Effector CD4-positive, alpha-beta T cell (primary cell): ENCODE results near the gene POTEF. TPM values are rescaled to one million over a fixed set of nuclear protein-coding genes. Genes with fewer than 3 reads are reported as not detected.
"Not testable (repeated sequence)": the region's sequence is repeated elsewhere in the genome, so short reads cannot be mapped to it uniquely, and the experiment has no call there.

Source experiments
- DNase-seq: peaks from one replicate; pipeline ENCODE4 v3.0.0-alpha.2; 2020
- total RNA-seq: gene quantifications from one replicate; lab custom pipeline; 2026; lab: John Stamatoyannopoulos, UW

POTEF gene
- not detected for total RNA-seq

DNA sequence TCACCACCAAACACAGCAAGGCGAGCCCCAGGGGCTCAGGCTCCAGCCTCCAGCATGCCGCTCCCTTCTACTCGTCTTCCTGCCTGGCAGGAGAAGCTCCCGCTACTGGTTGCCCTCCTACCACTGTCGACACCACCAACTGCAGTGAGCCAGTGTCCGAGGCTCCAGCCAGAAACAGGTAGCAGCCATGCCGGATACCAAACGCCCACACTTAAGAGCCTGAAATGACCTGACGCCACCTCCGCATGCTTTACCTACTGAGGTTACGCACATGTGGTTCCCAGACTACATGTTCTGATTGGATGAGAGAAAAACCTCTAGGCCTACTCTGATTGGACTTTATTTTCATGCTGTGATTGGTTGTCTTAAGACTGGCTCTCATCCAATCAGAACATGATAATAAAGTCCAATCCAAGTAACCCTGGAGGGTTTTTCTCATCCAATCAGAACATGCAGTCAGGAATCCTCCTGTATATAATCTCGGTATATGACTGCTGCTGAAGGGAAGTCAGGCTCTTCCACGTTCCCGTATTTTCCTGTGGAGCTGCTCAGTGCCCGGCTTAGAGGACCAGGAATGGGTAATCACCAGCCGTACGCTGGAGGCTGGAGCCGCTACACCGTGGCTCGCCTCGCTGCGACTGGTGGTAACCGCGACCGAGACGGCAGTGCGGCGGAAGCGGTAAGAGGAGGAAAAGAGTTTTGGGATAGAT, at the start of gene POTEF:
TSS of gene POTEF (minus strand) at position 103 of the 710 bp plus-strand sequence. CDS start 8,707 bp downstream, outside the sequence.
- DNase-seq = not testable (repeated sequence)

DNA sequence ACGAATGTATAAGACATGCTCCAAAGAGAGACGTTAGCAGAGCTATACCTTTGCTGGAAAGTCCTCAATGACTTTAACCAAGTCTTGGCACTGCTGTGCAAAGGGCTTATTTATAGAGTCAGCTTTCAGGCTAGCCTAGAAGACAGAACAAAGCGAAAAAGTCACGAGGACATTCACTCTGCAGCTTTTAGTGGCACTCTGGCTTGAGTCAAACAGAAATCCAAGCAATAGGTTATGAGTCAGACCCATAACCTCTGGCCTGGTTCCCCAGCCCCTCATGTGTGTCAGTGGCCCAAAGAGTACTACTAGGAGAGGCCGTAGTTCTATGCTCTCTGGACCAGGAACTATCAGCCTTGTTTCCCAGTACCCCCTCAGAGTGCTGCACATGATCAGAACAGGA, 45.8 kb upstream of the POTEF start:
- not testable (repeated sequence) for DNase-seq

DNA sequence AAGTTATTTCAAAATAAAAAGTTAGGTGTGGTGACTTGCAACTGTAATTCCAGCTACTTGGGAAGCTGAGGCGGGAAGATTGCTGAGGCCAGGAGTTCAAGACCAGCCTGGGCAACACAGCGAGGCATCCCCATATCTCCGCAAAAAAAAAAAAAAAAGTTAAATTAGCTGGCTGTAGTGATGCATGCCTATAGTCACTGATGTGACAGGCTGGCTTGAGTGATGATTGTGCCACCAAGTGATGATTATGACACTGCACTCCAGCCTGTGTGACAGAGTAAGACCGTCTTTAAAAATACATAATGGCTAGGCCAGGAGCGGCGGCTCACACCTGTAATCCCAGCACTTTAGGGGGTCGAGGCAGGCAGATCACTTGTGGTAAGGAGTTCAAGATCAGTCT, 40.9 kb upstream of the POTEF start:
- no peak for DNase-seq

DNA sequence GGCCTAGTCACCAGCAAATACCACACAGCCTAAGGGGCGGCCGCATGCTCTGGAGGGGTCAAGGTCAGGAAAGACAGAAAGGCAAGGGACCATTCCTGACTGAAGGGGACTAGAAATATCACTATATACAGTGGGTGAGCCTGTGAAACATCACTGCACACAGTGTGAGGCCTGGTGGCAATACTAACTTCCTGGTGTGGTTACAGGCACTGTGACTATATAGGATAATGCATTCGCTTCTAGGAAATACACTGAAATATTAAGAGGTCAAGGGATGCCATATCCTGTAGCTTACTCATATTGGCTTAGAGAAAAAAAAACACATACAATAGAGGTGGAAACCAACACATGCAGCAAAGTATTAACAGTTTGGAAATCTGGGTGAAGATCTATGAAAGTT, 40.1 kb upstream of the POTEF start:
- DNase-seq = not testable (repeated sequence)

DNA sequence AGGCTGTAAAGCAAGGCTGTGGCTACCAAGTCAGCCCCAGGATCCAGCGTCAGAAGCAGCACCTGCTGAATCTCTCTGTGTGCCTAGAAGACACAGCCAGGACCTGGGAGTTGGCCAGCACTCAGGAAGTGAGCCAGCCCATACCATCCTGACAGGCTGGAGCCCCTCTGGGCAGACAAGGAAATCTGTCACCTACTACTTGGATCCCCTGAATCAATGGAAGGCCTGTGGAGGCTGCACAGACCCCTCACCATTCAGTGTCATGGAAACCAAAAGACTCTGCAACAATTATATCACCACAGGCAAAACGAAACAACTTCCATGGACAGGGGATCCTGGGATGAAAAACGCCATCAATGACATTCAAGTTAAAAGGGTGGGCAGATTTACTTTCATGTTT, 37.6 kb upstream of the POTEF start:
- not testable (repeated sequence) for DNase-seq

DNA sequence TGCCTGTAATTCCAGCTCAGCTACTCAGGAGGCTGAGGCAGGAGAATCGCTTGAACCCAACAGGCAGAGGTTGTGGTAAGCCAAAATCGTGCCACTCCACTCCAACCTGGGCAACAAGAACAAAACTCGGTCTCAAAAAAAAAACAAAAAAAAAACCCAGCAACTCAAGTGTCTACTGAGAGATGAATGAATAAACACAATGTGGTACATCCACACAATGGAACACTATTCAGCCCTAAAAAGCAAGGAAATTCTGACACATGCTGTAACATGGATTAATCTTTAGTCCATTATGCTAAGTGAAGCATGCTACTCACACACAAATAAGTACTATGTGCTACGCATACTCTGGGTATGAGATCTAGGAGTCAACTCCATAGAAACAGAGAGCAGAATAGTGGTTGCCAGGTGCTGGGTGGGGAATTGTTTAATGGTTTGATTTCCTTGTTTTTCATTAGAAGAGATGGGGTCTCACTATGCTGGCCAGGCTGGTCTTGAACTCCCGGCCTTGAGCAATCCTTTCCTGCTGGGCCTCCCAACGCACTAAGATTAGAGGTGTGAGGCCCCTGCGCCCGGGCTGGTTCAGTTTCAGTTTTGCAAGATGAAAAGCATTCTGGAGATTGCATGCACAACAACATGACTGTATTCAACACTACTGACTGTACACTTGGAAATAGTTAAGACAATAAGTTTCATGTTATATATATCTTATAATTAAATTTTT, 36.4 kb upstream of the POTEF start:
- DNase-seq = no peak

DNA sequence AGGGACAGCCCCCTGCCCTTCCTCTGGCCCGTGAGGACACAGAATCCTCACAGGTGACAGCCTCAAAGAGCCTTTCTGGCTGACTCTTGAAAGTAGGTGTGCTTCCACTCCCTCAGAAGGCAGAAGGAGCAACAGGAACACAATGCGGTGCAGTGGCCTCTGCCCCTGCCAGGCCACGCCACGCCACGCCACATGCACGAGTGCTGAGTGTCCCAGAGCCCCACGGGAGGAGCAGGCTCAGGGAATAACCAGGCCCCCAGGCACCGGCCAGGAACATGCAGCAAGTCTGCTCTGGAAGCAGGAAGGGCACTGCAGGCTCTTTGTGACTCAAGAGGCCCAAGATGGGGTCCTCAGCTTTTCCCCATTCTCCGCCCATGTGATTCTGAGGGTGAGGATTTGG, 33.9 kb upstream of the POTEF start:
- no peak for DNase-seq

DNA sequence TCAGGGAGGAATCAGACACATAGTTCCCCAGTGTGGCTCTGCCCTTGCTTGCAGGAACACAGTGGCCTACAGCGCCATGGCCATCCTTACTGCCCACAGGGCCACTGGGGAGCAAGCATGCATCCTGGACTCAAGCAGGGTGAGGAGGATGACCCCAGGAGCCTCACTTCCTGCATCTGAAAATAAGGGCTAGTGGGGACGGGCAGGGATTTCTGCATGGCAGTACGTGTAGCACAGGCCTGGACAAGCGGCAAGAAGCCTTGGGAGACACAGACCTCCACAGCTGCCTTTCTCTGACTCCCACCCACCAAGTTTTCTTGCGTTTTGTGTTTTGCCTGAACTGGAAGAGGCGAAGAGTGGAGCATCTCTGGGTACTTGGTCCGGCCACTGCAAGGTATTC, 33.5 kb upstream of the POTEF start:
- not testable (repeated sequence) for DNase-seq

DNA sequence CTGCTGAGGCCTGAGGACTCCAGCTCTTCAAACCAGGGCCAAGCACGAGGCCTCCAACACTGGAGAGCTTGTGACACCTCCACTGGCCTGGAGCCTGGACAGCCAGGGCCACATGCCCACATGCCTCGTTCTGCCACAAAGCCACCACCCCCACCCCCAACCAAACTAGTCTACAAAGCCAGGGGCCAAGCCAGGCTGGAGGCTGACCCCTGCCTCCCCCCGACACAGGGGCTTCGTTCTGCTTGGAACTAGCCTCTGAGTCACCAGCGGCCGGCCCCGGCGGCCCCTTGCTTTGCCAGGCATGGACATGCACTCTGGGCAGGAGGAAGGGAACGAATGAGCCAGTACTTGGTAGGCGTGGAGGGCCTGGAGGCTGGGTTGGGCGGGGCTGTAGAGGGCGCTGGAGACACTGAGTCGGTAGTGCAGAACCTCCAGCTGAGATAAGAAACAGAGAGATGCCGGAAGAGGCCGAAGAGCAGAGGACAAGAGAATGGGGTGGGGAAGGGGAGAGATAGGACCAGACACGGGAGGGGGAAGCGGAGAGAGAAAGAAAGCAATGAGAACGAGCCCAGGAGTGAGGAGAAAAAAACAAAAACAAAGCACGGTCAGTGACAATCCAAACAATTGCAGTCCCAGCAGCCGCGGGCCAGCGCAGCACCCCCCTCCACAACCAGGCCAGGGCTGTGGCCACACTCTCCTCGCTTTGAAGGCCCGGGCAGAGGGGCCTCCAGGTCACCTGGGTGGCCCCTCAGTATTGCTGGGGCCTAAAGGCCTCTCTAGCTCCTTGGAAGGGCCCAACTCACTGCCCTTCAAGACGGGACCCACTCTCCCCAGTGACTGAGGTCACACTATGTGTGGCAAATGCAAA, 32.0 kb upstream of the POTEF start:
- DNase-seq = not testable (repeated sequence)

DNA sequence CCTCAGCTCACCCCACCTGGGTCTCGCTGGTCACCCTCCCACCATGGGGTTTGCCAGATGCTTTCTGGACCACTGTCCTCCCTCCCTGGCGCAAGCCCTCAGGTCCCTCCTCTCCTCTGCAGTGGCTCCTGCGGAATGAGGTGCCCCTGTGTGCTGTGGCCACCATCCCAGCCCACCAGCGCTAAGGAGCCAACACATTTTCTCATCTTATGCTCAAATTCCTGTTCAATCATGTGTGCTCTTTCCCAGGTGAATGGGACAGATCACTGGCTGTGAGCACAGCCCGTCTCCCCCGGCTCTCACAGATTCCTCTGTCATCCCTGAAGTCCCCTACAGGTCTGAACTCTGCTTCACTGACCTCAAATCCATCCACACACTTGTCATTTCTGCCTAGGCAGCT, 31.1 kb upstream of the POTEF start:
- DNase-seq = no peak

DNA sequence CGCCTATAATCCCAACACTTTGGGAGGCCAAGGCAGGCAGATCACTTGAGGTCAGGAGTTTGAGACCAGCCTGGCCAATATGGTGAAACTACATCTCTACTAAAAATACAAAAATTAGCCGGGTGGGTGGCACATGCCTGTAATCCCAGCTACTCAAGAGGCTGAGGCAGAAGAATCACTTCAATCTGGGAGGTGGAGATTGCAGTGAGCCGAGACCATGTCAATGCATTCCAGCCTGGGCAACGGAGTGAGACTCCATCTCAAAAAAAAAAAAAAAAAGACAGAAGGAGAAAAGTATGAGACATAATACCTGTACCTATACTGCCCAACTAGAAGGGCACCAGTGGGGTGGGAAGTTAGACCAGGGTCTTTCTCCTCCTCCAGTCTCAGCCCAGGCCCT, 30.4 kb upstream of the POTEF start:
- DNase-seq = not testable (repeated sequence)

DNA sequence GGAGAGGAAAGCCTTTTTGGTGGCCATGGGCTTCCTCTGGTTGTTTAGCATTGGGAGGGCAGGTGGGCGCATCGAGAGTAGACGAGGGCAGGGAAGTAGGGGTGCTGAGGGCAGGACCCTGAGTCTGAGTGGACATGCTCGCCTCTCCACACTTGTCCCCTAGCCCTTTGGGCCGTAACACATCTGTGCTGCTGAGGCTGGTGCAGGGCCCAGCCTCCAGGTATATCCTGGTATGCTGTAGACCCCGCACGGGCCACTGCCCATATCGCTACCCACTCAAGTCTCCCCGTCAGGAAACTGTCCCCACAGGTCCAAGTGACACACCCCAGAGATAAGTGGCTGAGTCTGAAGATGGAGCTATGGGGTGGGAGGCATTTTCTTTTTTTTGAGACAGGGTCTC, 29.6 kb upstream of the POTEF start:
- no peak for DNase-seq

DNA sequence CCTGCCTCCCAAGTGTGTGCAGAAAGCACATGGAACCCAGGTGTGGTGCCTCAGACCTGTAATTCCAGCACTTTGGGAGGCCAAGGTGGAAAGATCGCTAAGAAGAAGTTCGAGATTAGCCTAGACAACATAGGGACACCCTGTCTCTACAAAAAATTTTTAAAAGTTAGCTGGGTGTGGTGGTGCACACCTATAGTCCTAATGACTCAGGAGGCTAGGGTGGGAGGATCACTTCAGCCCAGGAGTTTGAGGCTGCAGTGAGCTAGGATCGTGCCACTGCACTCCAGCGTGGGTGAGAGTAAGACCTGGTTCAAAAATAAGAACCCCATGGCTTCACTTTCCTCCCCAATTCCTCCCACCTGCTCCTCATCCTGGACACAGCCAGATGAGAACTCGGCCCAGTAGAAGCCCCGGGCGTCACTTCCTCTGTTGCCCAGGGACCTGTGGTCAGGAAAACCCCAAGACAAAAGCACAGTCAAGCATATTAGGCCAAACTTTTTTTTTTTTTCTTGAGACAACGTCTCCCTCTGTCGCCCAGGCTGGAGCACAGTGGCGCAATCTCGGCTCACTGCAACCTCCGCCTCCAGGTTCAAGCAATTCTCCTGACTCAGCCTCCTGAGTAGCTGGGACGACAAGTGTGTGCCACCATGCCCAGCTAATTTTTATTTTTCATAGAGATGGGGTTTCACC, 28.9 kb upstream of the POTEF start:
- DNase-seq = not testable (repeated sequence)

DNA sequence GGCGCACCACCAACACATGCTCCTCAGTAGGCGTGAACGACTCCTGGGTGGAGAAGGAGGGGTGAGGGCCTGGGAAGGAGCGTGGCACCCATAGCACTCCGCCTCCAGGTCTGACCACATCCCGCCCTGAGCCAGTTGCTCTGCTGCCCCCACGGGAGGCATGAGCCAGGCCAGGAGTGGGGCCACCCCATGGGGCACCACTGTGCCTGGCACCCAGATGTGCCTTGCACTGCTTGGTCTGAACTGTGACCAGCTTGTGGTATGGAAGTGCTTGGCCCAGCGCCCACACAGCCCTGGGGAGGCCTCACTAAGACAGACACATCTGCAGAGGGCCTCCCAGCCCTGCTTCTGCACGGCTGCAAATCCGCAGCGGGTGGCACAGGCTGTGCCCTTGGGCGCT, 28.3 kb upstream of the POTEF start:
- not testable (repeated sequence) for DNase-seq

DNA sequence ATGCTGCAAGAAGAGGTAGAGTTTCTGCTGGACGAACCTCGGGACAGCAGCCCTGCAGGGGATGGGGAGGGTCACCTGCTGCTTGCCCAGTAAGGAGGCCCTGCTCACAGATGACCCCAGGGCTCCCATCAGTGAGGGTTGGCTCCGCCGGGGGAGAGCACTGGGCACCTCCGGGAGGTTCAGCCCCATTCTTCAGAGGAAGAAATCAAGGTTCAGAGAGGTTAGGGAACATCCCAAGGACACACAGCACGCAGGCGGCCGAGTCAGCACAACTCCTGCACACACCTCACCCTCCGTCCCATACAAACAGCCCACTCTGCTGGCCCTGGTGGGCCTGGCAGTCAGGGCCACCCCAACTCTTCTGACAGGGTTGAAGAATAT, 27.6 kb upstream of the POTEF start:
- DNase-seq = no peak

DNA sequence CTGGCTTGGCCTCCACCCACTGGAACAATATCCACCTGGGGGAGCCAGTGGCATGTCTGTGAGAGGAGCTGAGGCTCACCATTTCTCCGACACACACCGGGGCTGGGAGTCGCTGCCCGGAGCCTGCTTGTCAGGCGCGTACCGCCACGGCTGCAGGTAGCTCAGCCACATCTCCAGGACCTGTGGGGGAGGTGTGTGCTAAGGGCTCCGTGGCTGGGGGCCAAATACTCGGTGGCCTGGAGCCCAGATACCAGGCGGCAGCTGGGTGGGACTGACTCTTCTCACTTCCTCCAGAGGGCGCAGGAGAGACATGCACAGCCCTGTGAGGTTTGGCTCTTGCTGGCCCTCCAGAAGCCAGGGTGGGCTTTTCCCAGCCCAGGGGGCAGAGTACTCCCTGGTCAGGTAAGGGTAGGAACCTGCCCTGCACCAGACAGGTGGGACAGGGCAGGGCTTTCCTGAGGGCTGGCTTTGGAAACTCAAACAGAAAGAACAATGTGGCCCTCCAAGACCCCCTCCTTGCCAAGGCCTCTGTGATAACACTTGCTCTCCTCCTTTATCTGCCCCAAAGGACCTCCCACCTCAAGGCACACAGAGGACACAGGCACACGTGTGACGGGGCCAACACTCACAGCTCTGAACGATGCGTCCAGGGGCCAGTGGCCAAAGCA, 27.1 kb upstream of the POTEF start:
- not testable (repeated sequence) for DNase-seq

DNA sequence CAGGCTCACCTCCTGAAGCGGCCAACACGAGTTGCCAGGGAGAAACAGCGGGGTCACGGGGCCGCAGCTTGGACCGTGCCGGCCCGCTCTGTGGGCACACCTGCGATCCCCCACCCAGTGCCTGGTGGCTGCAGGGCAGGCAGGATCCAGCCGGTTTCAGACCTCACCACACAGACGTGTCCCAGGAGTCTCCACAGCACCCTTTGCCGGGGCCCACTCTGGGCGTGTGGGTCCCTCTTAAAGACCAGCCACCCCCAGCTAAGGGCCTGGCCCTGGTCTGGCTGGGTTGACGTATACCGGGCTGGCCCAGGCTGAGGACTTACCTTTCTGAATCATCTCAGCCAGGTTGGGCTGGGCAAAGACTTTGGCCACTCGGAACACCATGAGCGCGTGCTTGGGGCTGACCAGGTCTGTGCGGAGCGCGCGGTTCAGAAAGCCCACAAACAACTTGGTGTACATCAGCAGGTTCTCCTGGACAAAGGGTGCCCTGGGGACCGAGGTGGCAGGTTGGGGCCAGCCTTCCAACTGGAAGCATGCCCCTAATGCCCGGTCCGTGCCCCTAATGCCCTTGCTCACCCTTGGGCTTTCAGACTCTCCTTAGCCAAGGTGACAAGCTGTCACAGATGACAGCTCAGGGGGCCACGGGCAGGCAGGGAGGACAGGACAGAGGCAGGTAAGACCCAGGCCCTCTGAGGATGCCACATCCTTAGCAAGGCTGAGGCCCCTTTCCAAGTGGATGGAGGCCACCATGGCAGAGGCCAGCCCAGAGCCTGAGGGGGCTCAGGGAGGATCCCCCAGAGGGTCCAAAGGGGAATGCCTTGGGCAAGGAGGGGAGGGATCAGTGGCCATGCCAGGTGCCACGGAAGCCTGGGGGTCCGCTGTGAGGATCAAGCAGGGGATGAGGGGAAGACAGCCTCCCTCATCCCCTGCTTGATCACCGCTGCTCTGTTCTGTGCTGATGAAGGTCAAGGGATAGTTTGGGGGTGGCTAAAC, 26.0 kb upstream of the POTEF start:
- no peak for DNase-seq

DNA sequence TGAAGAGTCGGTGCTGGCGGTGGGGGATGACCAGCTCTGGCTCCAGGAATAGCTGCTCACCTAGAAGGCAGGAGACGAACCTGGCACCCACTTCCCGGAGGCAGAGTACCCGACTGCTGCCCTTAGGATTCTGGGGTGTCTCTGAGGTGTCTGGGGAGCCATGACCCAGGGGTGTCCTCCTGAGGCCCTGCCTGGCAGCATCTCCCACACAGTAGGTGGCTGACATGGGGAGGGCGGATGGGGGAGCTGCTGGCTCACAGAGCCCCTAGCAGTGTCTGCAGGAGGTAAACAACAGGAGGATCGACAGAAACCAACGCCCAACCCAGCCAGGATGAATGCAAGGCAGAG, 25.4 kb upstream of the POTEF start:
- not testable (repeated sequence) for DNase-seq

DNA sequence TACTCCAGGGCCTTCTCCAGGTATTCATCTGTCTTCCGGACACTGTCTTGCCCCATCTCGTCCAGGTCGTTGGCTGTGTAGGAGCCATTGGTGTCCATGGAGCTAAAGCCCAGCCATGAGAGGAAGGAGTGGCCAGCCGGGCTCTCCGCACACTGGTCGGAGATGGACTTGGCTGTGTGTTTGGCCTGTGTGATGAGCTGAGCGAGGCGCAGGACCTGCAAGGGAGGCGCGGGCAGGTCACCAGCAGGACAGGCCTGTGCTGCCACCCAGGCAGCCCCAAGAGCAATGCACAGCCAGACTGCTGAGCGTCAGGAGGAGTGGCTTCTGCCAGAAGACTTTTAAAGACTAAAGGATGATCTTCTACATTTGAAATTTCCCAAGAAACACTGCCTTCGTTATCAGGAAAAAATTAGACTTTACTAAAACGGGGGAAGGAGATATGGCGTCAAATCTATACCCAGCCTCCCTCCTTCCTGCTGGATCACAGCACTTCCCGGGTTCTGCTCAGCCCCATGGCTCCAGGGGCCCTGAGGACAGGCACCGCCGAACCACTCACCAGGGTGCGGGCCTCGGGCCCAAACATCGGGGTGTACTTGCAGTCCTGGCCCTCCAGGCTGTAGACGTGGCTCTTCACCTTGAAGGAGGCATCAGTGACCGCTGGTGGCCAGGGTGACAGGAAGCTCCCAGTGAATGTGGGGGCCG, 24.9 kb upstream of the POTEF start:
- DNase-seq = not testable (repeated sequence)
